CD4-positive, alpha-beta T cell treated with Interleukin-4 for 4 hours (primary cell): ENCODE results near the gene SPDYA.
A peak's percentile ranks its signal among the peaks of the same experiment; 100 is the strongest.

Experiments used
- DNase-seq: peaks from one replicate; pipeline ENCODE4 v3.0.0-alpha.2; 2020

SPDYA gene

DNA sequence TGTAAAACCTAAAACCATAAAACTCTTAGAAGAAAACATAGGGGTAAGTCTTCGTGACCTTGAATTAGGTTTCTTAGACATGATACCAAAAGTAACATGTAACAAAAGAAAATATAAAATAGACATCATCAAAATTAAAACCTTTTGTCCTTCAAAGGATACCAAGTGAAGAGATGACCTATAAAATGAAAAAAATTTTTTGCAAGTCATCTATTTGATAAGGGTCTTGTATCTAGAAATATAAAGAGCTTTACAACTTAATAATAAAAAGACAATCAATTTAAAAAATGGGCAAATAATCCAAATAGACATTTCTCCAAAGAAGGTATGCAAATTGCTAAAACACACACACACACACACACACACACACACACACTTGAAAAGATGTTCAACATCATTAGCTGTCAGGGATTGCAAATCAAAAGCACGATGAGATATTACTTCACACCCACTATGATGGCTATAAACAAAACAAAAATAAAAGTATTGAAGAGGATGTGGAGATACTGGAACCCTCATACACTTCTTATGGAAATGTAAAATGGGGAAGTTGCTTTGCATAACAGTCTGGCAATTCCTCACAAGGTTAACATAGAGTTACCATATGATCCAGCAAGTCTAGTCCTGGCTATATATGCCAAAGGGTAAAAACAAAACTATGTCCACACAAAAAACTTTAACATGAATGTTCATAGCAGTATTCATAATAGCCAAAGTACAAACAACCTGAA, 23.3 kb downstream of the SPDYA start:
- DNase-seq: no peak

DNA sequence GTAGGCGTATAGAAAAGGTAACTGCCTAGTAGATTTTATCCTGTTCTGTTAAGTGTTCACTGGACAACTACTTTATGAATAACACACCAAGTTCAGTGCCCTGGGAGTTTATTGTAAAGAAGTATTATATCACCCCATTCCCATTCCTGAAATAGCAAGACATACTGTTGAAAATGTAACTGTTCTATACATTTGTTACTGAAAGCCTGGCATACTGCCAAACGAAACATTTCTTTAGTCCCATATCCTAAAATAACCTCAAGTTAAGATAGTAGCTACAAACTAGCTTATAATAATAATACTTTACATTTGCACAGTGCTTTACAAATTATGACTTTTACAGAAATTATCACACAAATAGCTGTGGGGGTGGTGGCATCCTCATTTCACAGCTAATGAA, 25.1 kb downstream of the SPDYA start:
- DNase-seq: no peak

DNA sequence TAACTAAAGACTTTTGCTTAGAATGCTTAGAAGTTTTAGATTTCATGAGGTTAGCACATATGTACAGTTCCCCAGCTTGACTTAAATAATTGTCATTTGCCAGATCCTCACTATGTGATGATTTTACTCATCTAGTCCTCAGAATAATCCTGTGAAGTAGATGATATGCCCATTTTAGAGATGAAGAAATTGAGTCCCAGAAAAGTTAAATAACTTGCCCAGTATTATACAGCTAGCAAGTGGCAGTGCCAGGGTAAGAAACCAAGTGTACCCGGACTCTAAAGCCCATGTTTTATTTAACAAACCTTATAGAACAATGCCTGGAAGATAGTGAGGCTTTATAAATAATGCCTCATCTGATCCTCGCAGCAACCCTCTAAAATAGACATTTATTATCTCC, 28.3 kb downstream of the SPDYA start:
- no peak for DNase-seq

DNA sequence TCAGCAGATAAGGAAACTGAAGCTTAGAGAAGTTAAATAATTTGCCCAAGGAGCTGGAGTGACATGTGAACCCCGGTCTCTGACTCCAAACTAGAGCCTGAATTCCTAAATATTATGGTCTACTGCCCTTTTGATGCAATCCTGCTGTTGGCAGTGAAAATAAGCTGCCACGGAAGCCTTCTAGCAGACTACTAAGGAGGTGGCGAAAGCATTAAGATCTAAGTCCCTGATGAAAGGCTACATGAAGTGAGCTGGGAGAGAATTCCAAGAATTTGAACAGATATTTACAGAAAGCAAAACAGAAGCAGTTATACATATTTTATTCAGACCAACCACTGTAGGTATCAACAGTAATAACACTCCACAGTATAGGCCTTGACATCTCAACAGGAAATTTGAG, 31.4 kb downstream of the SPDYA start:
- DNase-seq: no peak

DNA sequence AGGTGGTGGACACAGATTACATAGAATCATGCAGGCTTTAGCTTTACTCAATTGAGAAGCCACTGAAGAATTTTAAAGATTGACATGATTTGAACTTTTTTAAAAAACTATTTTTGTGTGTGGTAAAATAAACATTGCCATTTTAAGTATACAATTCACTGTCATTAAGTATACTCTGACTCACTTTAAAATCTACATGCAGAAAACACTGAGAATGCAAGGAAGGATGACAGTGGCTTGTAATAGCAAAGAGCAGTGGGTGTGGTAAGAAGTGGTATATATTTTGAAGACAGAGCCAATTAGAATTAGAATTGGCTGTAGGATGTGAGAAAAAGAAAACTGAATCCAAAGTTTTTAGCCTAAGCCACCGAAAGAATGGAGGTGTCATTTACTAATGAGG, 44.6 kb downstream of the SPDYA start:
- no peak for DNase-seq

DNA sequence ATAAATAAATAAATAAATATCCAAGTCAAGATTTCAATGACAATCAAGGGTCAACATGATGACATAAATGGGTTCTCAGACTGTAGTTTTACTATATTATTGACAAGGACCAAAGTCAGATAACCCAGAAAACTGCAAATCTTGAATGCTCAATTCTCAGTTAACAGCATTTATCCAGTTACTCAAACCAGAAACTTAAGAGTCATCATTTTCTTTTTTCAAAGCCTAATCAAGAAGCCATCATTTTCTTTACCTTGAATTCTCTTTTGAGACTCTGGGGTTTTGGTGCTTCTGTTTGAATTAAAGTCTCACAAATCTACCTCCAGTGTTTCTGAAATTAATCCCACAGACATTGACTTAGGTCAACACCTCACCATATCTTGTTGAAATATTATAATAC, 45.3 kb downstream of the SPDYA start:
- no peak for DNase-seq

DNA sequence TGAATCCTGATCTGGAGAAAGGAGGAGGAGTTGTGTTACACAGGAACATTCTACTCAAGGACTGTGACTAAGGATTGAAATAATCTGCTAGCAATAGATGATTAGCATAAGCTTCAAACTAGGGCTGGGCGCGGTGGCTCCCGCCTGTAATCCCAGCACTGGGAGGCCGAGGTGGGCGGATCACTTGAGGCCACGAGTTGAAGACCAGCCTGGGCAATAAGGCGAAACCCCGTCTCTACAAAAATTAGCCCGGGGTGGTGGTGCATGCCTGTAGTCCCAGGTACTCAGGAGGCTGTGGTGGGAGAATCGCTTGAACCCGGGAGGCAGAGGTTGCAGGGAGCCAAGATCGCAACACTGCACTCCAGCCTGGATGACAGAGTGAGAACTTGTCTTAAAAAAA, 58.0 kb downstream of the SPDYA start:
- no peak for DNase-seq

DNA sequence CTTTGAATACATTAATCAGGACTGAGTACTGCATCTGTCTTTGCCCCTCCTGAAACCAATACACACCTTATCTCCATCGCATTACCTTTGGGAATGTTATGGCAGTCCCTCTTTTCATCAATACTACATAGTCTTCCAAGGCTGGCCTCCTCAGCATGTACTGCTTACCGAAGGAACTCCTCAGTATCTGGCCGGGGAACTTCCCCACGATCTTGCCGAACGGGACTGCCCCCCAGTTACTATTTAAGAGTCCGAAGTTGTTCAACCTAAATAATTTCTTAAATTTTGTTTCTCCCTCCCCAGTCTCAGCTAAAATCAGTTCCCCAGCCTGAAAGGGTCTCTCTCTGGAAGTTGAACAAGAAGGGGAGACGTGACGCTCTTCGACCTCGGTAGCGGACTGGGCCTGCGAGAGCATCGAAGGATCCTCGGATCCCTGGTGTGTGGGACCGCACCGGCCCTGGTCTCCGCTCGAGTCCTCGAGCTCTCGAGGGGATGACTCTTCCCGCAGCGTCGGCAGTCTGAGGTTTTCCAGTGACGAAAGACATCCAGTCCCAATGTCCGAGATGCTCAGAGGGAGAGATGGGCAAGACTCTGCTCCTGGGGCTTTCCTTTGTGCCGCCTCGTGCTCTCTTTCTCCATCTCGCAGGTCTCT, 59.0 kb downstream of the SPDYA start:
- no peak for DNase-seq

DNA sequence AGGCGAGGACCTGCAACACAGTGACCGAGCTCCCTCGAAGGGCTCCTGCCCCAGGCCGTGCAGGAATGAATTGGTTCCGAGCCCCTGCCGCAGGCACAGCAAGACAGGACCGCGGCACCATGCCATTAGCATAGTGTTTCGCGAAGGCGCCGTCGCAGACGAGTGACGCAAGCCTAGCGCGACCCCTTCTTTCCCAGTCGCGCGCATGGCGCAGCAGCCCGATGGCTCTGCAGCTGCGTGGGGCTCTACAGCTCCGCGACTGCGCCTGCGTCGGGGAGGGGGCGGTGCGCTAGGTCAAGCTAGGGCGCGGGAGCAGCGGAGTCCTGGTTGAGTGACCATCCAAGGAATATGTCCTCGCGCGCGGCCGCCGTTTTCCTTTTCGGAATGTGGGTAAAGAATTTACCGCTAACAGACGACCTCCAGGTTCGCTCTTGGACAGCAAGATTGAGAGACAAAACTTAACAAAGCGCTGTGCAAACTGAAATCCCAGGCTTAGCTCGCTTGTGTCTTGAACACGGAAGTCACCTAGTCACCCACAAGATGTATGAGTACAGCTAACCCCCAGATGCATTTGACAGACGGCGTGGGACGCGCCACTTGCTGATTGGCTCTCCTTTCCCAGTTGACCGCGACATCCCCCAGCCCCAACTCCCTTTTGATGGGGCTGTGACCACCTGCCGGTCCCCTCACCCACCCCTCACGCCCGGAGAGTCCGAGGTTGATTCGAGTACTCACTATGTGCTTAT, 59.7 kb downstream of the SPDYA start, which contains the start of gene TRMT61B:
Gene TRMT61B, minus strand, starts transcription at position 164 of the 746 bp plus-strand sequence. Its CDS starts 32 bp downstream, at position 132.
- peak; percentile 96 for DNase-seq

DNA sequence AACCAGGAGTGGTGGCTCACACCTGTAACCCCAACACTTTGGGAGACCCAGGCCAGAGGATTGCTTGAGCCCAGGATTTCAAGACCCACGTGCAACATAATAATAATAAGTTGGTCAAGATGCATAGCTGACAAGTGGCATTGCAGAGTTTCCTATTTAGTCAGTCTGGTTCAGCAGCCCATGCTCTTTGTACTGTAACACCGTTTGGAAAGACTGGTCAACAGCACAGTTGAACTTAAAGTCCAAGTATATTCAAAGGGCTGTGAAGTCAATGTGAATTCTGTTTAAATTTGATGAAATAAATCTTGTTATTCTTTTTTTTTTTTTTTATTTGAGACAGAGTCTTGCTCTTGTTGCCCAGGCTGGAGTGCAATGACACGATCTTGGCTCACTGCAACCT, 61.0 kb downstream of the SPDYA start:
- DNase-seq: no peak

DNA sequence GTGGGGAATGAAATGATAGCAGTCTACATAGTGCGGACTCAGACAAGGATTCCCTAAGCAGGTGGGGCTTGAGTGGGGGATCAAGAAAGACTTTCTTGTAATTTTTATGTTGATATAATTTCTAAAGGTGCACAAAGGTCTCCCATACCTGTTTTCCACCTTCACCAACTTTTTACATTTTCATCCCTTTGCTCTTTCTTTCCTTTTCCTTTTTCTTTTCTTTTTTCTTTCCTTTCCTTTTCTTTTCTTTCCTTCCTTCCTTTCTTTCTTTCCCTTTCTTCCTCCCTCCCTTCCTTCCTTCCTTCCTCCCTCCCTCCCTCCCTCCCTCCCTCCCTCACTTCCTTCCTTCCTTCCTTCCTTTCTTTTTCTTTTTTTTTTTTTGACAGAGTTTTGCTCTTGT, 69.6 kb downstream of the SPDYA start:
- no peak for DNase-seq

DNA sequence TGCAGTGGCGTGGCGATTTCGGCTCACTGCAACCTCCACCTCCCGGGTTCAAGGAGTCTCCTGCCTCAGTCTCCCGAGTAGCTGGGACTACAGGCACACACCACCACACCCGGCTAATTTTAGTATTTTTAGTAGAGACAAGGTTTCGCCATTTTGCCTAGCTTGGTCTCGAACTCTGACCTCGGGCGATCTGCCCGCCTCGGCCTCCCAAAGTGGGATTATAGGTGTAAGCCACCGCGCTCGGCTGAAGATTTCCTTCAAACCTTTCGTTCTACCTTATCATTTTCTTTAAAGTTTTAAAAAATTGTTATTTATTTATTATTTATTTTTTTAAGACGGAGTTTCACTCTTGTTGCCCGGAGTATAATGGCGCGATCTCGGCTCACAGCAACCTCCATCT, 82.9 kb downstream of the SPDYA start:
- no peak for DNase-seq

DNA sequence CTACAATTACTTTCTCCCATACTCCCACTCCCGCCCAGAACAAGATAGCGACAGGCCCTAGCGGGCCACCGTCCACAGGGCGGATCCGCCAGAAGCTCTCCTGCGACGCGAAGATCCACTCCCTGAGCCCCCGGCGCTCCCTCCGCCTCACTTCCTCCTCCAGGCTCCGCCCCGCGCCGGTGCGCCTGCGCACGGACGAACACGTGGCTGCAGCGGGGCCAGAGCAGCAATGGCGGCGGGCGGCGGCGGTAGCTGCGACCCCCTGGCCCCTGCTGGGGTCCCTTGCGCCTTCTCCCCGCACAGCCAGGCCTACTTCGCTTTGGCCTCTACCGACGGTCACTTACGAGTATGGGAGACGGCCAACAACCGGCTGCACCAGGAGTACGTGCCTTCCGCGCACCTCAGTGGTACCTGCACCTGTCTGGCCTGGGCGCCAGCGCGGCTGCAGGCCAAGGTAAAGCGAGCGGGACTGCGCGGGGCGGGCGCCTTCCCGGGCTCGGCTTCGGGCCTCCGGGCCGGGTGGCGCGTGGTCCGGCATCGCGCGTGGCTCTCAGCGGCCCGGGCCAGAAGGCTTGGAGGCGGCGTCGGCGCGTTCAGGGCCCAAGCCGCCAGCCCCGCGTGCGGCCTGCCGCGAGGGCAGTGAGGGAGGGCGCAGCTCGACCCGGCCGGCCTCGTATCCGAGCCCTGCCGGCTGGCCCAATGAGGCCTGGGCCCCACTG, 84.0 kb downstream of the SPDYA start, which contains the start of gene WDR43:
Gene WDR43, plus strand, starts transcription at position 198 of the 719 bp plus-strand sequence. Its CDS starts 32 bp downstream, at position 230.
- DNase-seq: peak; percentile 99

DNA sequence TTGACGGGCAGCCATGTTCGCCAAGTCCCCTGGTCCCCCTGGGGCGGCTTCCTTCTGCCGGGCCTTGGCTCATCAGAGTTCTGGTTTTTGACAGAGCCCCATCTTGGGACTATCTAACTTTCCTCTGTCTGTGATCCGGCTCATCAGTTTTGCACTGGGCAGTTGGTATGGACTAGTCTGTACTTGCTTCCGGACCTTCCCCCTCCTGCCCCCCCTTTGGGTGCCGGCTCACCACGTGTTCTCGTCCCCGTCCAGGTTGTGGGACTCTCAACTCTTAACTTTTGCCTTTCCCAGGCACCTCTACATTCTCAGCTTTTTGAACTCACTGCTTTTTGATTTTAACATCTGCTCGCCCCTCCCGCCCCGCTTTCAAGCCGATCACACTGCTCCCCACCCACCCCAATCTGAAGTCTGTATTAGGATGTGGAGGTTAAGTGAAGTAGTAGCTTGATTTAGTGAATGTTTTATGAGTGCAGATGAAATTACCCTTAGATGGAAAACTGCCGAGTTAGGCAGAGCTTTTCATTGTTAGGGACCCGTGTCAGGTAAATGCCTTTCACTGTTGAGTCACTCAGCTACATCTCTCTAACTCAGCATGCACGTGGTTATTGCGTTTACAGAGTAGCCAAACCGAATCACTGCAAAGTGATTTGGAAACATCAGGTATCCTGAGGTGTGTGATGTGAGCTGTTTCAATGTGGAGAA, 84.7 kb downstream of the SPDYA start:
- DNase-seq: peak; percentile 24

DNA sequence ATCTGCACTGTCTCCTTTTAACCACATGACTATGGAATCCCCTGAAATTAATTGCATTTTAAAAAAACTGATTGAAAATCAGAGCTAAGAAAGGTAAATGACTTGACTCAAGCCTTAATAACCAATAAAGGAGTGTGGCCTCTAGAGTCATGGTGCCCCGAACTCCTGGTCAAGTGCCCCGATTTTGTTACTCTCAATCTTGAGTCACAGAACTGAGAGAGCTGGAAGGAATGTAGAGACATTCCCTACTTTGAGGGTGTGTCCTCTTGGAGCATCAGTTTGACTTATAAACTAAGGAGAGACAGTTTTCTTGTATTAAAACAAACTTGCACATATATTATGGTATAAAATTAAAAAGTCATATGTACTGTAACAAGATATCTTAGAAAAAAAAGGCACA, 86.3 kb downstream of the SPDYA start:
- DNase-seq: no peak

DNA sequence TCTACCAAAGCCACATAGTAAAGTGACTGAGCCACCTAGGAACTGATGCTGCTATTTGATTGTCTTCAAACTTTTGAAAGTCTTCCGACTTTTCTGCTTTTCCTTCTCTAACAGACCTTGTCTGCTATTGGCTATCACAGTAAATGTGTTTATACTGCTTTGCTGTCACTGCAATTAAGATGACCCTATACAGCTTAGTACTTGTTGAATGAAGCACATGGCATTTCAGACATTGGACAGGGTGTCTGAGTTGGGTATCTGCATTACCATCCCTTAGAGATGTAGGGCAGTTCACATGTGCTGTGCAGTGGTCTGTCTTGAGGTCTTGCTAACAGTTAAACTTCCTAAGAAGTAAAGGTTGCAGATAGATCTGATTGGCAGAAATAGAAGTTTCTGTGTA, 87.4 kb downstream of the SPDYA start:
- no peak for DNase-seq
